HepG2 (cell line): ENCODE measurements around the gene GSTP1. TPM values are rescaled to one million over a fixed set of nuclear protein-coding genes. Genes with fewer than 3 reads are reported as not detected.

Experiments
- ATAC-seq: fragments of 200-7000 bp; cut with Tn5 transposase; 3 replicates; pipeline ENCODE4 v1.9.1; 2020; ENCODE audit warnings: mild to moderate bottlenecking, moderate library complexity
- BruUV-seq: library from RNA; stranded (reverse); fragments of 400-500 nt; replicated peaks from 2 replicates; lab custom pipeline; 2021; lab: Mats Ljungman, UMichigan
- CTCF ChIA-PET: fragments of 300-600 bp; formaldehyde crosslinking; extraction: SDS; loops from one replicate; lab custom pipeline; 2021; ENCODE audit warnings: low total read pairs, inconsistent platforms, low intra/inter-chr PET ratio; lab: Yijun Ruan, JAX
- POLR2A ChIA-PET: fragments of 350-600 bp; sonication (Branson Sonifier 250); formaldehyde crosslinking; loops from one replicate; lab custom pipeline; 2020; ENCODE audit warnings: antibody characterized with exemption, inconsistent platforms; lab: Yijun Ruan, JAX
- DNase-seq: peaks from one replicate; pipeline ENCODE4 v3.0.0-alpha.2; 2015; ENCODE audit warnings: low spot score
- FAIRE-seq: peaks from 3 replicates; lab custom pipeline; 2011; peaks lifted over from hg19 to GRCh38; lab: Jason Lieb, UNC
- H2AFZ ChIP-seq: one replicate; pipeline ENCODE4 v1.6.1; 2011; ENCODE audit warnings: low read length, inconsistent platforms
- H3K27ac ChIP-seq: fragments of 300-600 bp; 3 replicates; pipeline ENCODE4 v1.8.0; 2011; ENCODE audit warnings: mixed run types, mild to moderate bottlenecking, mixed read lengths, low read length, inconsistent platforms; ENCODE audit not compliant: insufficient read depth; ENCODE audit errors: extremely low read length
- H3K27me3 ChIP-seq, 2 experiments: fragments of 200-600 bp in 1 of 2; 2 replicates in 1 of 2; 3 replicates in 1 of 2; pipeline versions ENCODE4 v1.6.0 to v1.8.0; 2011; ENCODE audit warnings: low read length in 2 of 2, mild to moderate bottlenecking in 2 of 2, moderate library complexity in 2 of 2, inconsistent platforms in 1 of 2; ENCODE audit not compliant: insufficient read depth in 2 of 2, control insufficient read depth in 1 of 2
- H3K36me3 ChIP-seq, 2 experiments: fragments of 200-600 bp in 1 of 2; replicated peaks in 1 of 2; 2 replicates in 1 of 2; 3 replicates in 1 of 2; pipeline versions ENCODE4 v1.5.1 to v1.8.0; 2011; ENCODE audit warnings: low read length in 2 of 2, inconsistent platforms in 1 of 2; ENCODE audit not compliant: insufficient read depth in 2 of 2, control insufficient read depth in 1 of 2
- H3K4me1 ChIP-seq: 2 replicates; pipeline ENCODE4 v1.5.1; 2012; ENCODE audit warnings: low read length, inconsistent platforms; ENCODE audit not compliant: insufficient read depth
- H3K4me2 ChIP-seq: 2 replicates; pipeline ENCODE4 v1.6.0; 2011; ENCODE audit warnings: low read depth, low read length, inconsistent platforms
- H3K4me3 ChIP-seq, 3 experiments: fragments of 200-600 bp in 1 of 3; sonication (generic), shearing (Covaris generic) in 1 of 3; replicated peaks in 1 of 3; 2 replicates each; pipeline ENCODE4 v1.5.1; 2011 to 2016; ENCODE audit warnings: low read length in 3 of 3, inconsistent platforms in 2 of 3, low read depth in 2 of 3, mild to moderate bottlenecking in 2 of 3, control low read depth in 1 of 3, mixed read lengths in 1 of 3; ENCODE audit not compliant: insufficient read depth in 1 of 3
- H3K79me2 ChIP-seq: one replicate; pipeline ENCODE4 v1.6.1; 2011; ENCODE audit warnings: low read length, inconsistent platforms; ENCODE audit not compliant: insufficient read depth
- H3K9ac ChIP-seq: 2 replicates; pipeline ENCODE4 v1.6.0; 2011; ENCODE audit warnings: mild to moderate bottlenecking, low read depth, low read length, inconsistent platforms; ENCODE audit not compliant: insufficient read depth
- H3K9me3 ChIP-seq: 2 replicates; pipeline ENCODE4 v1.5.1; 2012; ENCODE audit warnings: mild to moderate bottlenecking, low read length
- H4K20me1 ChIP-seq: 2 replicates; pipeline ENCODE4 v1.6.0; 2011; ENCODE audit warnings: inconsistent platforms, mild to moderate bottlenecking, low read length, moderate library complexity; ENCODE audit not compliant: insufficient read depth
- BORCS8-MEF2B ChIP-seq: sonication (generic); formaldehyde crosslinking; IDR thresholded peaks from 2 replicates; pipeline ENCODE4 v1.8.0; 2022; ENCODE audit warnings: mild to moderate bottlenecking, missing genetic modification reagents
- CCAR2 ChIP-seq: fragments of 200-400 bp; formaldehyde crosslinking; optimal IDR thresholded peaks from 2 replicates; pipeline ENCODE3; 2018; ENCODE audit warnings: low read depth, mild to moderate bottlenecking, low read length, moderate library complexity
- FOSL2 ChIP-seq: sonication (generic); formaldehyde crosslinking; IDR thresholded peaks from 2 replicates; pipeline ENCODE4 v1.4.0; 2020; ENCODE audit warnings: missing genetic modification reagents
- HNF4A ChIP-seq: sonication (generic); formaldehyde crosslinking; IDR thresholded peaks from 2 replicates; pipeline ENCODE4 v1.4.0; 2020; ENCODE audit warnings: missing genetic modification reagents
- HOXA9 ChIP-seq: sonication (generic); formaldehyde crosslinking; IDR thresholded peaks from 2 replicates; pipeline ENCODE4 v1.8.1; 2022; ENCODE audit warnings: missing genetic modification reagents, mild to moderate bottlenecking, moderate library complexity, borderline replicate concordance
- NCOR1 ChIP-seq: fragments of 200-600 bp; sonication (generic); IDR thresholded peaks from 2 replicates; pipeline ENCODE4 v1.7.0; 2017; ENCODE audit warnings: antibody characterized with exemption, low read length, borderline replicate concordance
- PAF1 ChIP-seq: IDR thresholded peaks from 2 replicates; pipeline ENCODE4 v1.6.1; 2016; ENCODE audit warnings: missing genetic modification reagents, missing compliant biosample characterization
- SPEN ChIP-seq: sonication (generic); formaldehyde crosslinking; IDR thresholded peaks from 2 replicates; pipeline ENCODE4 v1.5.1; 2020; ENCODE audit warnings: low read depth, mild to moderate bottlenecking, missing genetic modification reagents
- UBTF ChIP-seq: sonication (generic); formaldehyde crosslinking; IDR thresholded peaks from 2 replicates; pipeline ENCODE4 v1.4.0; 2020; ENCODE audit warnings: mild to moderate bottlenecking, missing genetic modification reagents
- ZC3H13 ChIP-seq: sonication (generic); formaldehyde crosslinking; IDR thresholded peaks from 2 replicates; pipeline ENCODE4 v1.8.1; 2023; ENCODE audit warnings: mild to moderate bottlenecking, missing genetic modification reagents, moderate library complexity
- ZFP36 ChIP-seq: fragments of 150-350 bp; IDR thresholded peaks from 2 replicates; pipeline ENCODE4 v1.6.1; 2018; ENCODE audit warnings: borderline replicate concordance, low read length, low read depth; ENCODE audit not compliant: partially characterized antibody
- ZFP37 ChIP-seq: sonication (generic); formaldehyde crosslinking; IDR thresholded peaks from 2 replicates; pipeline ENCODE4 v1.4.0; 2020; ENCODE audit warnings: missing genetic modification reagents, borderline replicate concordance
- ZKSCAN5 ChIP-seq: sonication (generic); formaldehyde crosslinking; IDR thresholded peaks from 2 replicates; pipeline ENCODE4 v1.5.1; 2020; ENCODE audit warnings: mild to moderate bottlenecking, missing genetic modification reagents
- ZMYM3 ChIP-seq: sonication (generic); formaldehyde crosslinking; IDR thresholded peaks from 2 replicates; pipeline ENCODE4 v1.5.1; 2020; ENCODE audit warnings: mild to moderate bottlenecking, missing genetic modification reagents
- ZNF24 ChIP-seq: fragments of 450-650 bp; IDR thresholded peaks from 2 replicates; pipeline ENCODE4 v1.6.1; 2017; ENCODE audit warnings: antibody characterized with exemption, mild to moderate bottlenecking
- ZNF274 ChIP-seq: sonication (generic); formaldehyde crosslinking; IDR thresholded peaks from 2 replicates; pipeline ENCODE4 v1.5.1; 2020; ENCODE audit warnings: mild to moderate bottlenecking, missing genetic modification reagents
- ZNF550 ChIP-seq: sonication (generic); formaldehyde crosslinking; IDR thresholded peaks from 2 replicates; pipeline ENCODE4 v1.4.0; 2020; ENCODE audit warnings: mild to moderate bottlenecking, missing genetic modification reagents, borderline replicate concordance
- ZNF644 ChIP-seq: IDR thresholded peaks from 2 replicates; pipeline ENCODE4 v1.6.1; 2016; ENCODE audit warnings: low read depth
- ZNF691 ChIP-seq: sonication (generic); formaldehyde crosslinking; IDR thresholded peaks from 2 replicates; pipeline ENCODE4 v1.4.0; 2020; ENCODE audit warnings: missing genetic modification reagents, low read depth, mild to moderate bottlenecking, borderline replicate concordance
- WGBS: methylation state at CpG from one replicate; pipeline ENCODE4 v1.1.6; 2017; ENCODE audit warnings: low lambda C conversion rate; 5-methylcytosine and 5-hydroxymethylcytosine counted together
- in situ Hi-C: cut with HindIII; loops from 2 replicates; pipeline ENCODE4 v1.10.0; 2017; ENCODE audit warnings: low pct_unique_long_range_greater_than_20kb; ENCODE audit not compliant: extremely low pct_ligation_motif_present
- intact Hi-C: fragments of 100-400 bp; cut with micrococcal nuclease; formaldehyde crosslinking; loops from one replicate; pipeline ENCODE4 v1.10.0; 2022; ENCODE audit not compliant: unreplicated experiment
- polyA plus RNA-seq, 8 experiments: library from polyadenylated mRNA; depleted of rRNA in 3 of 8; stranded (reverse) in 7 of 8; unstranded in 1 of 8; fragments of >200 nt; fragmentation: Illumina TruSeq in 4 of 8; extraction: Trizol in 4 of 8; gene quantifications; 2 replicates each; pipeline versions ENCODE4 v1.2.1 to v1.2.3, GENCODE V29; 2011 to 2016; ENCODE audit warnings: low read depth in 4 of 8, missing spikeins in 1 of 8, mixed read lengths in 1 of 8; ENCODE audit not compliant: insufficient read depth in 1 of 8
- total RNA-seq, 5 experiments: library from RNA; depleted of rRNA; stranded (reverse); fragments of >200 nt; fragmentation: Illumina TruSeq; extraction: Trizol; gene quantifications; 2 replicates each; pipeline ENCODE4 v1.2.3, GENCODE V29; 2016; ENCODE audit warnings: low read depth in 1 of 5
- TF ChIP-seq, protein P1 (sequence below): conservative IDR thresholded peaks from 2 replicates; pipeline ENCODE4 v1.6.1; 2018; ENCODE audit warnings: missing genetic modification reagents

The GSTP1 gene
- total and polyA plus RNA-seq, 2 of the 13 experiments (the other 11 are each of a cell fraction or from before 2014, with no cell fraction given) = not detected

DNA sequence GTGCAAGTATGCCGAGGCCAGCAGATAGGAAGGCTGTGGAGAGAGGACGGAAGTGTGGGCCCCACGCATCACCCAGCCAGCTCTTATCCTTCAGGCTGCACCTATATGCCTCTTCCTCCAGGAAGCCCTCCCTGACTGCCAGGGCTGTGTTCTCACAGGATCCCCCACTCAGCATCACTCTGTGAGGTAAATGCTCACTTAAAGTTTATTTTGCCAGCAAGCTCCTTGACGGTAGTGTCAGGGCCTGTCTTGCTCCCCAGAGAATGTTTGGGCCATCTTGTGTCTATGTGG lies 51.6 kb downstream of the GSTP1 start:
- WGBS = 80% methylated on average over 1 of the region's 4 CpGs
- FAIRE-seq (no peak), ATAC-seq (no peak), DNase-seq (no peak)
- ChIA-PET POLR2A (no interaction called here), CTCF (no interaction called here)
- H3K4me2 ChIP-seq = no peak overlapping the region
- intact Hi-C loops = no loop called here
- BruUV-seq = no TSS peak
- H3K27ac ChIP-seq = no peak overlapping the region
- no peak overlapping the region for H3K9ac ChIP-seq
- H3K27me3 ChIP-seq = peaks cover 0 to 9% of the 10 kb centered on the region in 2 experiments; a peak in 4 of 5 replicates
- no peak overlapping the region for H3K4me3 ChIP-seq
- no peak overlapping the region for H2AFZ ChIP-seq
- peaks cover 48% of the 10 kb centered on the region for H3K4me1 ChIP-seq
- in situ Hi-C loops = no loop called here
- no peaks in the 10 kb centered on the region for H3K36me3 ChIP-seq
- TF ChIP-seq NCOR1 (no peak), ZNF24 (no peak), BORCS8-MEF2B (CRISPR knock-in tag) (no peak), HOXA9 (no peak), PAF1 (no peak), SPEN (CRISPR knock-in tag) (no peak), FOSL2 (CRISPR knock-in tag) (no peak), ZFP36 (peak; percentile 91), CCAR2 (no peak), ZC3H13 (CRISPR knock-in tag) (0 out of 2 replicates have a peak, but pooled peaks have one; percentile 30), ZNF644 (CRISPR knock-in tag) (no peak), ZFP37 (no peak), UBTF (CRISPR knock-in tag) (no peak), ZMYM3 (CRISPR knock-in tag) (peak; percentile 45; the same call in 1 of the 2 replicates), HNF4A (CRISPR knock-in tag) (no peak), ZNF550 (CRISPR knock-in tag) (no peak), ZNF691 (no peak), ZNF274 (CRISPR knock-in tag) (no peak), ZKSCAN5 (CRISPR knock-in tag) (no peak)
- TF ChIP-seq, protein P1, sequence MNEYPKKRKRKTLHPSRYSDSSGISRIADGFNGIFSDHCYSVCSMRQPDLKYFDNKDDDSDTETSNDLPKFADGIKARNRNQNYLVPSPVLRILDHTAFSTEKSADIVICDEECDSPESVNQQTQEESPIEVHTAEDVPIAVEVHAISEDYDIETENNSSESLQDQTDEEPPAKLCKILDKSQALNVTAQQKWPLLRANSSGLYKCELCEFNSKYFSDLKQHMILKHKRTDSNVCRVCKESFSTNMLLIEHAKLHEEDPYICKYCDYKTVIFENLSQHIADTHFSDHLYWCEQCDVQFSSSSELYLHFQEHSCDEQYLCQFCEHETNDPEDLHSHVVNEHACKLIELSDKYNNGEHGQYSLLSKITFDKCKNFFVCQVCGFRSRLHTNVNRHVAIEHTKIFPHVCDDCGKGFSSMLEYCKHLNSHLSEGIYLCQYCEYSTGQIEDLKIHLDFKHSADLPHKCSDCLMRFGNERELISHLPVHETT (CRISPR knock-in tag) = no peak
- H3K79me2 ChIP-seq = no peaks in the 10 kb centered on the region
- no peaks in the 10 kb centered on the region for H4K20me1 ChIP-seq
- H3K9me3 ChIP-seq = no peaks in the 10 kb centered on the region
